WI38 (cell line): ENCODE data around the gene AUH.

ENCODE experiments used
- H3K4me3 ChIP-seq: 2 replicates; pipeline ENCODE4 v1.5.1; 2011; ENCODE audit warnings: low read depth, mild to moderate bottlenecking, control low read depth, low read length
- TF ChIP-seq, protein P1 (sequence below): IDR thresholded peaks from 2 replicates; pipeline ENCODE4 v1.5.1; 2012; ENCODE audit warnings: low read depth, mild to moderate bottlenecking, control low read depth, low read length

Gene AUH, protein sequence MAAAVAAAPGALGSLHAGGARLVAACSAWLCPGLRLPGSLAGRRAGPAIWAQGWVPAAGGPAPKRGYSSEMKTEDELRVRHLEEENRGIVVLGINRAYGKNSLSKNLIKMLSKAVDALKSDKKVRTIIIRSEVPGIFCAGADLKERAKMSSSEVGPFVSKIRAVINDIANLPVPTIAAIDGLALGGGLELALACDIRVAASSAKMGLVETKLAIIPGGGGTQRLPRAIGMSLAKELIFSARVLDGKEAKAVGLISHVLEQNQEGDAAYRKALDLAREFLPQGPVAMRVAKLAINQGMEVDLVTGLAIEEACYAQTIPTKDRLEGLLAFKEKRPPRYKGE

DNA sequence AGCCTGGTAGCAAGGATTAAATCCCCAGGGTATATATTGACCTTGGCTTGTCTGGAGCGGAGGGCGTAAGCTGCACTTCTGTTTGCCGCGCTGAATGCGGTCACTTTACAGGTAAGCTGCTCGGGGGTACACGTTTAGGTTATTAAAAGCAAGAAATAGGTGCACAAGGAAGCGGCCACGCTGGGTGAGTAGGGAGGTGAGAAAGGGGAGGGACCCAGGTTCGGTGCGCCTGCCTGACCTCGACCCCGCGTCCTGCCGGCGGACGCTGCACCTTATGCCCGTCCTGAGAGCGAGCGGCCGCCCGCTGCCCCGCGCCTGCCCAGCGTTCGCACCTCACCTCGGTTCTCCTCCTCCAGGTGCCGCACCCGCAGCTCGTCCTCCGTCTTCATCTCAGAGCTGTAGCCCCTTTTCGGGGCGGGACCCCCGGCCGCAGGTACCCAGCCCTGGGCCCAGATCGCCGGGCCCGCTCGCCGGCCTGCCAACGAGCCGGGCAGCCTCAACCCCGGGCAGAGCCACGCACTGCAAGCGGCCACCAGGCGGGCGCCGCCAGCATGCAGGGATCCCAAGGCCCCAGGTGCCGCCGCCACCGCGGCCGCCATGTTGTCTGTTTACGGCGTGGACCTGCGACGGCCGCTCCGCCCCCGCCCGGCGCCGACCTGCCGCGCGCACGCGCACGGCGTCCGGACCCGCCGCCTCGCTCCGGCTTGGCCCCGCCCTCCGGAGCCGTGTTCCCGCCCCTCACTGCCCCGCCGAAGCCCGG, at the start of gene AUH:
AUH (minus strand) TSS at position 628 of the 760 bp plus-strand sequence; CDS start at position 599, 29 bp downstream.
- TF ChIP-seq, protein P1, sequence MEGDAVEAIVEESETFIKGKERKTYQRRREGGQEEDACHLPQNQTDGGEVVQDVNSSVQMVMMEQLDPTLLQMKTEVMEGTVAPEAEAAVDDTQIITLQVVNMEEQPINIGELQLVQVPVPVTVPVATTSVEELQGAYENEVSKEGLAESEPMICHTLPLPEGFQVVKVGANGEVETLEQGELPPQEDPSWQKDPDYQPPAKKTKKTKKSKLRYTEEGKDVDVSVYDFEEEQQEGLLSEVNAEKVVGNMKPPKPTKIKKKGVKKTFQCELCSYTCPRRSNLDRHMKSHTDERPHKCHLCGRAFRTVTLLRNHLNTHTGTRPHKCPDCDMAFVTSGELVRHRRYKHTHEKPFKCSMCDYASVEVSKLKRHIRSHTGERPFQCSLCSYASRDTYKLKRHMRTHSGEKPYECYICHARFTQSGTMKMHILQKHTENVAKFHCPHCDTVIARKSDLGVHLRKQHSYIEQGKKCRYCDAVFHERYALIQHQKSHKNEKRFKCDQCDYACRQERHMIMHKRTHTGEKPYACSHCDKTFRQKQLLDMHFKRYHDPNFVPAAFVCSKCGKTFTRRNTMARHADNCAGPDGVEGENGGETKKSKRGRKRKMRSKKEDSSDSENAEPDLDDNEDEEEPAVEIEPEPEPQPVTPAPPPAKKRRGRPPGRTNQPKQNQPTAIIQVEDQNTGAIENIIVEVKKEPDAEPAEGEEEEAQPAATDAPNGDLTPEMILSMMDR, result no peak

DNA sequence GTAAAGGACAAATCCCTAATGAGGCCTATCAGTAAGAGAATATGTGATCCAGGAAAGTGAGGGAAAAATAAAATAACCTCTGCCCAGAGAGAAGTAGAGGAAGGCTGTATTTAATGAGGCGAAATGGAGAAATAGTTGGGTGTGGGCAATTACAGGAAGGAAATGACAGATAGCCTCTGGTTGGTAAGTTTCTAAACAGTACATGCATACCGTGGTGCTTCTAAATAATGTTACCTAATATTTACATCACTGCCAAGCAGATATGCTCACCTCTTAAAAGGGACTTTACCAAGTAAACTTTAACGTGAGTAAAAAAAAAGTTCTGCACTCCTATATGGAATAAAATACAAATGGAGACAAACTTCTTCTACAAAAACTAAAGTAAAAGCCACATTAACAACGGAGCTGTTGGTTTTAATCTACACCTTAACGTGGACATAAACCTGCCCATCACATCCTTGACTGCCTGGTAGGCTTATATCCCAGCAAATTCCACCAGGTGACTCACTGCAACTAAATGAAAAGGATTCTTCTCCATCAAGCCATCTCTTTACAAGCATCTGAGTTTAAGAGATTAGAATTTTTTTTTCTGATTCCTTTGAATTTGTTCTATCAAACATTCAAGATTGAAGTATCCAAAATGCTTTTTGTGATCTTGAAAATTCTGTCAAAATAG, 49.5 kb upstream of the AUH start:
- no peak overlapping the region for H3K4me3 ChIP-seq
- TF ChIP-seq, protein P1, result no peak

More for the DNA sequence above, at the start of gene AUH:
- peak within 1 kb of the TSS; percentile 95 for H3K4me3 ChIP-seq

DNA sequence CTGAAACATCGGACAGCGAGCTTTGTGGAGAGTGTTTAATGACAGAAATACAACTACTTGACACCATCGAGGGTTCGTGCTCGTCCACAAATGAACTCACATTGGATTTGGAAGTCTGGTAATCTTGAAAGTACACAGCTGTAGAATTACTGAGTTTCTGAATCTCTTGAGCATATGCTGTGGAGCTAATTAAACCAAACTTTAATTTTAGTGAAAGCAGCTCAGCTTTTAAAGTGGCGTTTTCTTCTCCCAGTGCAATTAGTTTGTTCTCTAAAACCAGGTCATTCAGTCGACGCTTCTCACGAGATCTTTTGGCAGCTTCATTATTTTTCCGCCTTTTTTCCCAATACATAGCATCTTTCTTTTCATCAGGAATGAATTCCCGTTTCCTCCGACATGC, 48.4 kb upstream of the AUH start:
- no peak overlapping the region for H3K4me3 ChIP-seq
- TF ChIP-seq, protein P1, result no peak

DNA sequence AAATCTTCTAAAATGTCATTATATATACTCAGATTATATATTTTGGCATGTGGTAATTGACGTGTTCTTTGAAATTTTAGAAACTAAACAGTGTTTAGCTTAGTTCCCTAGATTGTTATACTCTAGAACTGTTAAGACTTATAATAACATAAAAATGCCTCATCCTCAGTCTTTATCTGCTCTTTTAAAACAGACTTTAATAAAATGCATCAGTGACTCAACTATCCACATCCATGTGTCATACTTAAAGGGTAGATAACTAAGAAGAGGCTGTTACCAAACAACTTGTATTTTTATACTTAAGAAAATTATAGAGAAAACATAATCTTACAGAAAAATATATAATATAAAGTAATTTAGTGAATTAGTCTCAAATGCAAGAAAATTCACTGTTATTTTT, 46.8 kb upstream of the AUH start:
- TF ChIP-seq, protein P1, result no peak
- no peak overlapping the region for H3K4me3 ChIP-seq

DNA sequence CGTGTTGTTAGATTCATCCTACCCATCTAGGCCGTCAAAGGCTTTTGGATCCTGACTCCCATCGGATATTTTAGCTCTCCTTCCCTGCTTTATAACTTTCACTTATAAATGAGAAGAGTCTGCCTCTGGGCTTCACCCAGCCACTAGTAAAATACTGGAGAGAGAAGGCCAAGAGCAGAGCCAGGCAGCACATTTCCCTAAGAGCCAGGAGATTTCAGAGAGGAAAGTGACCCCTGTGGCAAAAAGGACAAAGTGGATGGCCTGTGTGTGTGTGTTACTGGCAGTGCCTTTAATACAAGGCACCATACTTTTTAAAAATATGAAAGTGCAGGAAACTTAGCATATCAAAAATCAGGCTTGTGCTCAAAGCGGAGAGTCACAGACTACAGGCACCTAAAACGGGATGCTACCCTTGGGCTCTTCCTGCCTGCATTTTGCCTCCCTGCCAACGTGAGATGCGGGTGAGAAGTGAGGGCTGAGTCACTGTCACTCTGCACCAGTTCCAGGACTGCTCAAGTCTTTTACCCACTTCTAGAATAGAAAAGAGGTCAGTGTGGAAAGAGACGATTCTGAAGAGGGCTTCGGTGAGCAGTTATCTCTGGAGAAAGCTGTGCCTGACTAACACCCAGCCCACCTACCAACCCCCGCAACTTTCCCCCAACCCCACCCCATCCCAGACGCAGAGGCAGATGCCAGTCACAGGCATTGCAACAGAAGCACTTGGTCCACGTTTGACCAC, 46.0 kb upstream of the AUH start:
- TF ChIP-seq, protein P1, result no peak
- no peak overlapping the region for H3K4me3 ChIP-seq

DNA sequence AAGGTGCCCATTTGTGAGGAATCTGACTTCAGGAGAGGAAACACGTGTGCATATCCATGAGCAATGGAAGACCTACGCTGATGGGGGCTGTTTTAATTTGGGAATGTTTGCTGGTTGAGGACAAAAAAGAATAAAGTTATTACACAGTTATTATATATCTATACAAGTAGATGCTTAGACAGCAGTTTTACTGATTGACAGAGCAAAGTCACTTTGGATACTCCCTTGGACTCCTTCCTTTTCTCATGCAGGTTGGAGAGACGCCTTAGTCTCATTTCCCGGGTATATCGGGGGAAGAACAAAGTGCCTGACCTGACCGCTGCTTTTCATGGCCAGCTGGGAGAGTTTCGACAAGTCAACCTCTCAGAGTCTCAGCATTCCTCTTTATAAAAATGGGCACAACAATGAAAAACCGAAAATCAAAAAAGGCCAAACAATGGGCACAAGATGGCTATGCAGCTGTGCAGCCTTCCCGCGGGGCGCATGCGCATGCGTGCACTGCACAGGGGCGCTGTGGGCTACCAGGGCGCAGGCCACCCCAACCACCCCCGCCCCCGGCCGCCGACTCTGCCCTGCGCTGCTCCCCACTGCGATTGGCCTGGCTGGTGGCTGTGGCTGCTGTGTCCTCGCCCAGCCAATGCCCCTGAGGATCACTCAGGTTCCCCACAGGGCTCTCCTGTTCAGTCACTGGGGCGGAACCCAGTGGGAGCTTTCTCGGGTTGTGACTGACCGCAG, 43.8 kb upstream of the AUH start:
- H3K4me3 ChIP-seq, result no peak overlapping the region
- TF ChIP-seq, protein P1, result no peak
